ENCODE results near the gene MYO9B. TPM values are rescaled to one million over a fixed set of nuclear protein-coding genes. Genes with fewer than 3 reads are reported as not detected.
A peak's percentile ranks its signal among the peaks of the same experiment; 100 is the strongest.

MYO9B gene
- total and polyA plus RNA-seq, 2 of the 13 experiments (the other 11 are each of a cell fraction or from before 2014, with no cell fraction given), result 18.0 to 18.3 TPM

DNA sequence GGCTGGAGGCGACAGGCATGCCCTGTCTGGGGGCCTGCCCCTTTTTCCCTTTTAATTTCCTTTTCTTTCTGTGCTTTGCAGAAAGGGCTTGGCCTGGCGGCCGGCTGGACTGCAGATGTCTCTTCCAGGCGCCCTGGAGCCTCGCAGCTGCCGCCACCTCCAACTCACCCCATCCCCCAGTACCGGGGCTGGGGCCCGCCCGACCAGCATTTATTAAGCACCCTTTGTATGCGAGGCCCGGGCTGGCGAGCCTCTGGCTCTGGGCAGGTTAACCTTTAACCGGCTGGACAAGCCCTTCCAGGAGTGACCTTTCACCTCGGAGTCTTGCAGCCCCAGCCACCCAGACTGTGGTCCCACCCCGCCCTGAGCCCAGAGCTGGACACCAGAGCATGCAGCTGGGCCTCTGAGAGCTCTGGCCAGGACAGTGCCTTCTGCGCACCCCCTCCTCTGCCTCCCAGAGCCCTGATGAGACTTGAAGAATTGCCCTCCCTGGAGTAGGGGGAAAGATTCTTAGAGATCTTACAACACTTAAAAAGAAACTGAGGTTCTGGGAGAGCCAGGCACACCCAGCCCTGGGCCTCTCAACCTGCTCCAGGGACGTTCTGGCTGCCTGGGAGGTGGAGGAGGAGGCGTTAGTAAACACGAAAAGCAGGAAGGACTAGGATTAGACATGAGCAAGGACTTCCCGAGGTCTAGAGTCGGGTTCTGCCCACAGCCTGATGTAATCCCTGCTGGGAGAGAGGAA lies 171.3 kb downstream of the MYO9B start (continued):
- 0 out of 2 replicates have a peak, but pooled peaks have one; percentile 12 for TF ChIP-seq PRDM10 (CRISPR knock-in tag; IDR thresholded peaks at IDR 0.05; ENCODE audit: low read depth)
- no peak for TF ChIP-seq ZNF776 (CRISPR knock-in tag; IDR thresholded peaks at IDR 0.05)
- TF ChIP-seq MED1 (CRISPR knock-in tag; IDR thresholded peaks at IDR 0.05), result peak; percentile 49; the same call in 1 of the 2 replicates
- TF ChIP-seq, protein P1, sequence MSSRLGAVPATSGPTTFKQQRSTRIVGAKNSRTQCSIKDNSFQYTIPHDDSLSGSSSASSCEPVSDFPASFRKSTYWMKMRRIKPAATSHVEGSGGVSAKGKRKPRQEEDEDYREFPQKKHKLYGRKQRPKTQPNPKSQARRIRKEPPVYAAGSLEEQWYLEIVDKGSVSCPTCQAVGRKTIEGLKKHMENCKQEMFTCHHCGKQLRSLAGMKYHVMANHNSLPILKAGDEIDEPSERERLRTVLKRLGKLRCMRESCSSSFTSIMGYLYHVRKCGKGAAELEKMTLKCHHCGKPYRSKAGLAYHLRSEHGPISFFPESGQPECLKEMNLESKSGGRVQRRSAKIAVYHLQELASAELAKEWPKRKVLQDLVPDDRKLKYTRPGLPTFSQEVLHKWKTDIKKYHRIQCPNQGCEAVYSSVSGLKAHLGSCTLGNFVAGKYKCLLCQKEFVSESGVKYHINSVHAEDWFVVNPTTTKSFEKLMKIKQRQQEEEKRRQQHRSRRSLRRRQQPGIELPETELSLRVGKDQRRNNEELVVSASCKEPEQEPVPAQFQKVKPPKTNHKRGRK (CRISPR knock-in tag; IDR thresholded peaks at IDR 0.05), result no peak
- TF ChIP-seq HOMEZ (CRISPR knock-in tag; IDR thresholded peaks at IDR 0.05; ENCODE audit: low read depth), result no peak
- TF ChIP-seq HBP1 (CRISPR knock-in tag; IDR thresholded peaks at IDR 0.05; ENCODE audit: low read depth), result no peak; the same call in 1 of the 2 replicates
- TF ChIP-seq CHD4 (IDR thresholded peaks at IDR 0.05; ENCODE audit: borderline replicate concordance, low read length), result peak; percentile 98; the same call in 1 of the 2 replicates
- TF ChIP-seq UBTF (CRISPR knock-in tag; IDR thresholded peaks at IDR 0.05), result peak; percentile 42; the same call in 1 of the 2 replicates
- no peak for TF ChIP-seq ZNF225 (CRISPR knock-in tag; IDR thresholded peaks at IDR 0.05)
- TF ChIP-seq ZNF224 (CRISPR knock-in tag; IDR thresholded peaks at IDR 0.05), result 0 out of 2 replicates have a peak, but pooled peaks have one; percentile 28
- no peak for TF ChIP-seq MEIS1 (CRISPR knock-in tag; IDR thresholded peaks at IDR 0.05; ENCODE audit: borderline replicate concordance)
- TF ChIP-seq FOSL1 (CRISPR knock-in tag; IDR thresholded peaks at IDR 0.05; ENCODE audit: borderline replicate concordance), result no peak
- TF ChIP-seq, protein P2, sequence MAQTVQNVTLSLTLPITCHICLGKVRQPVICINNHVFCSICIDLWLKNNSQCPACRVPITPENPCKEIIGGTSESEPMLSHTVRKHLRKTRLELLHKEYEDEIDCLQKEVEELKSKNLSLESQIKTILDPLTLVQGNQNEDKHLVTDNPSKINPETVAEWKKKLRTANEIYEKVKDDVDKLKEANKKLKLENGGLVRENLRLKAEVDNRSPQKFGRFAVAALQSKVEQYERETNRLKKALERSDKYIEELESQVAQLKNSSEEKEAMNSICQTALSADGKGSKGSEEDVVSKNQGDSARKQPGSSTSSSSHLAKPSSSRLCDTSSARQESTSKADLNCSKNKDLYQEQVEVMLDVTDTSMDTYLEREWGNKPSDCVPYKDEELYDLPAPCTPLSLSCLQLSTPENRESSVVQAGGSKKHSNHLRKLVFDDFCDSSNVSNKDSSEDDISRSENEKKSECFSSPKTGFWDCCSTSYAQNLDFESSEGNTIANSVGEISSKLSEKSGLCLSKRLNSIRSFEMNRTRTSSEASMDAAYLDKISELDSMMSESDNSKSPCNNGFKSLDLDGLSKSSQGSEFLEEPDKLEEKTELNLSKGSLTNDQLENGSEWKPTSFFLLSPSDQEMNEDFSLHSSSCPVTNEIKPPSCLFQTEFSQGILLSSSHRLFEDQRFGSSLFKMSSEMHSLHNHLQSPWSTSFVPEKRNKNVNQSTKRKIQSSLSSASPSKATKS (CRISPR knock-in tag; IDR thresholded peaks at IDR 0.05), result no peak
- no peak for TF ChIP-seq FOXP1 (IDR thresholded peaks at IDR 0.05)
- no peak for TF ChIP-seq FOXP1 (CRISPR knock-in tag; IDR thresholded peaks at IDR 0.05)
- no peak for TF ChIP-seq SSRP1 (CRISPR knock-in tag; IDR thresholded peaks at IDR 0.05)
